PFSK-1 (cell line): ENCODE results near the gene ZNF283.

Experiments
- FOXP2 ChIP-seq: optimal IDR thresholded peaks from 2 replicates; pipeline ENCODE3; 2011; ENCODE audit warnings: borderline replicate concordance, control low read depth, inconsistent platforms; ENCODE audit not compliant: insufficient read depth; ENCODE audit errors: extremely low read length, extremely low read depth
- POLR2AphosphoS5 ChIP-seq: IDR thresholded peaks from 2 replicates; pipeline ENCODE4 v1.6.1; 2012; ENCODE audit warnings: low read depth, mild to moderate bottlenecking, control low read depth, low read length, moderate library complexity
- REST ChIP-seq, 2 experiments: IDR thresholded peaks; 2 replicates each; pipeline versions ENCODE4 v1.6.1 to v1.8.0; 2011 to 2012; ENCODE audit warnings: low read depth in 2 of 2, low read length in 2 of 2, control low read depth in 1 of 2, inconsistent platforms in 1 of 2, mild to moderate bottlenecking in 1 of 2, moderate library complexity in 1 of 2; ENCODE audit not compliant: insufficient read depth in 1 of 2
- SIN3A ChIP-seq: IDR thresholded peaks from 2 replicates; pipeline ENCODE4 v1.6.1; 2012; ENCODE audit warnings: mild to moderate bottlenecking, low read length, moderate library complexity, borderline replicate concordance; ENCODE audit not compliant: insufficient read depth
- TAF1 ChIP-seq: IDR thresholded peaks from 2 replicates; pipeline ENCODE4 v1.6.1; 2012; ENCODE audit warnings: low read length, control low read depth, borderline replicate concordance; ENCODE audit not compliant: insufficient read depth

GRCh38 chr19:43809762-43810696 lies 17.1 kb upstream of the ZNF283 start:
- no peak for TF ChIP-seq REST (IDR thresholded peaks at IDR 0.05; ENCODE audit: insufficient read depth in 1 of 2, low read depth in 2 of 2, low read length in 2 of 2)
- TF ChIP-seq POLR2AphosphoS5, result no peak
- TF ChIP-seq TAF1, result no peak
- TF ChIP-seq SIN3A, result no peak
- no peak for TF ChIP-seq FOXP2
